ENCODE measurements around the gene MPHOSPH9.

The MPHOSPH9 gene

DNA sequence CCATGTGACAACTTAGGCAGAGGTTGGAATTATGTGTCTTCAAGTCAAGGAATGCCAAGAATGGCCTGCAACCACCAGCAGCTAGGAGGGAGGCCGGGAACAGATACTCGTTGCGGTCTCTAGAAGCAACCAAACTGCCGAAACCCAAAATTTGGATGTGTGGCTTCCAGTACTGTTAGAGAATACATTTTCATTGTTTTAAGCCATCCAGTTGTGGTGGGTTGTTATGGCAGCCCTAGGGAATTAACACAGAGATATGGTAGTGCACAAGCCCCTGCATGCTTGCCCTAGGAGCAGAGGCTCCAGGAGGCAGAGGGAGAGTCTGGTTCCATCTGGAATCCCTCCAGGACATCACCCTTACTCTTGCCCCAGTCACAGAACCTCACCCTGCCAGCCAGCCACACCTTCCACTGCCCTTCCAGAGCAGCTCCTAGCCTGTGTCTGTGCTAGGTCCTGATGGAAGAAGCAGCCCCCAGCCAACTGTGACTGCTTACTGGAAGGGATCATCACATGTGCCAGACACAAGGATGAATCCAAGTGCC lies 101.6 kb downstream of the MPHOSPH9 start:
- DNase-seq (ENCODE audit: low spot score) (no peak), FAIRE-seq (no peak)

DNA sequence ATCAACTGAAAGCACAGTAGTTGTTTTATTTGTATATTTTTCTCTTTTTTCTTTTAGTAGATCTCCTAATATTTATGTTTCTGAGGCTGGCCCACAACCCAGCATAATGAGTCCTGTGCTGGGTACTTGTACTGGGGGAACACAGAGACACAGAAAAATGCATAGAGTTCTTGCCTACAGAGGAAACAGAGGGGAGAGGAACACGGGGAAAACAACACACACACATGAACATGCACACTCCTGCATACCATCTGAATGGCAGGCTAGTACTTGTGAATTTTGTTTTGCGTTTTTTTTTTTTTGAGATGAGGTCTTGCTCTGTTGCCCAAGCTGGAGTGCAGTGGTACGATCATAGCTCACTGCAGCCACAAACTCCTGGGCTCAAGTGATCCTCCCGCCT lies 103.3 kb downstream of the MPHOSPH9 start:
- FAIRE-seq, result no peak

DNA sequence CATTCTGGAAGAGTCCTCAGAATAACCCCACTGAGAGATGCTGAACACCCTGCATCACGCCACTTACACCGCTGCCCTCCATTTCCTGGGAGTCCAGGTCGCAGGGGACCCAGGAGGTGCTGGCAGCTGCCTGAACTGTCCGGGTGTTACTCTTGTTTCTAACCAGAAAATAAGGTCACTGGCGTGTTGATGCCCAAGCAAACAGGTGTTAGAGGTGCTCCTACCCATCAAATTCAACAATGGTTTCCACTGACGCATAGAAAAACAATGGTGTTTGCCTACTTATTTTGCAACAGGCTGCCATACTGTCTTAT lies 105.8 kb downstream of the MPHOSPH9 start:
- FAIRE-seq, result no peak
- DNase-seq (ENCODE audit: low spot score), result no peak

More for the DNA sequence above, 103.3 kb downstream of the MPHOSPH9 start:
- DNase-seq (ENCODE audit: low spot score), result no peak

DNA sequence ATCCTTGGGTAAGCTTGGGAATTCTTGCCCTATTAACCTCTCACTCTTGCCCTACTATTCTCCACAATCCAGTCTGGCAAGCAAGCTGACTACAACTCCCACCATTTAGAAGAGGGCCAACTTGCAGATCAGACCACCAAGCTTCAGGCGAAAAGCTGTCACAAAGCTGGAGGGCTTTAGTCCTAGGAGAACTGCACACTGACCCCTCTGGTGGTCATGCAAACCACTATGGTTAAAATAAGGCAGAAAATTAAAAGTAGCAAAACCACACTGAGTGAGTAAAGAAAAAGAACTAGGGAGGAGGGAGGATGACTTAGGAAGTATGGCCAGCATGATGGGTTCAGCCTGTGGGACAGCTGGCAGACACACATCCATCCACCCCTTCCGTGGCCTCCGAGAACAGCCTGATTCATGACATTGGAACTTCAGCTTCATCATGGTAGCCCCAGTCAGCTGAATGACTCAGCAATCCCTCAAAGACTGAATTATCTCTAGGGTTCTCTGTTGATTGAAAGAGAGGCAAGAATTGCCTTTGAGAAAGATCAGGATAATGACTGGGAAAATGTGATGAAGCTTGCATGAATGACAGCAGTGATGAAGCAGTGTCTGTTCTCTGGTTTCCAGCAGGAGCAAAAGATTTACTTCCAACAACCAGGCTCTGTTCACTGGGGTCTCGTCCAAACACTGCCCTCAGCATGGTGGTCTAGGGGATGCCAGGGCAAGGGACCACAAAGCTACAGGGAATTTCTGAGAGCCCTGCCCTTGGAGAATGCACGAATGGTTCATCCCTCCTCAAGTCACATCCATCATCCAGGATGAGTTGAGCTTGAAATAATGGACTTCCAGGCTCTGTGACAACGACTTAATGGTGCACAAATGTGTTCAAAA lies 106.4 kb downstream of the MPHOSPH9 start:
- DNase-seq (ENCODE audit: low spot score) (peak; percentile 98), FAIRE-seq (peak; percentile 97)

DNA sequence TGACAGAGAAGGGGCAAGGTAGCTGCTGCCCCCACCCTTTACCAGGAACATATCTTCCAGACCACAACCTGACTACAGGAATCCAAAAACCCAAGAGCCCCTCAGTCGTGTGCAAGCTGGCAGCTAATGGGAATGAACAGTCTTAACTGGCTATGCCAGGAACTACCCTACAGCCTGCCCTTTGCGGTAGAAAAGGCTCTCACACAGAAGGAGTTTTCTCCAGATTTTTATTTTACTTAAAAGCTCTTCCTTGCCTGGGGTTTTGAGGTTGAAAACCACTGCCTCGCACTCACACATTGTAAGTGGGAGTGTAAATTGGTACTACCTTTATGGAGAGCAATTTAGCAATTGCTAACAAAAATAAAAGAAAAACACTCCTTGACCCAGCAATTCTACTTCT lies 110.3 kb downstream of the MPHOSPH9 start:
- FAIRE-seq, result no peak
- DNase-seq (ENCODE audit: low spot score), result no peak

DNA sequence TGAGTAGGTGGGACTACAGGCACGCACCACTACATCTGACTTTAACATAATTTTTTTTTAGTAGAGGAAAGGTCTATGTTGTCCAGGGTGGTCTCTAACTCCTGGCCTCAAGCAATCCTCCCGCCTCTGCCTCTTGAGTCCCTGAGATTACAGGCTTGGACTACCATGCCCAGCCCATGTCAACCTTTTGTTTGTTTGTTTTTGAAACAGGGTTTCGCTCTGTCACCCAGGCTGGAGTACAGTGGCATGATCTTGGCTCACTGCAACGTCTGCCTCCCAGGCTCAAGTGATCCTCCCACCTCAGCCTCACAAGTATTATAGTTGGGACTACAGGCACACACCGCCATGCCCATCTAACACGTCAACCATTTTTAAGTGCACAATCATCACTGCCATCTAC lies 111.3 kb downstream of the MPHOSPH9 start:
- no peak for FAIRE-seq

DNA sequence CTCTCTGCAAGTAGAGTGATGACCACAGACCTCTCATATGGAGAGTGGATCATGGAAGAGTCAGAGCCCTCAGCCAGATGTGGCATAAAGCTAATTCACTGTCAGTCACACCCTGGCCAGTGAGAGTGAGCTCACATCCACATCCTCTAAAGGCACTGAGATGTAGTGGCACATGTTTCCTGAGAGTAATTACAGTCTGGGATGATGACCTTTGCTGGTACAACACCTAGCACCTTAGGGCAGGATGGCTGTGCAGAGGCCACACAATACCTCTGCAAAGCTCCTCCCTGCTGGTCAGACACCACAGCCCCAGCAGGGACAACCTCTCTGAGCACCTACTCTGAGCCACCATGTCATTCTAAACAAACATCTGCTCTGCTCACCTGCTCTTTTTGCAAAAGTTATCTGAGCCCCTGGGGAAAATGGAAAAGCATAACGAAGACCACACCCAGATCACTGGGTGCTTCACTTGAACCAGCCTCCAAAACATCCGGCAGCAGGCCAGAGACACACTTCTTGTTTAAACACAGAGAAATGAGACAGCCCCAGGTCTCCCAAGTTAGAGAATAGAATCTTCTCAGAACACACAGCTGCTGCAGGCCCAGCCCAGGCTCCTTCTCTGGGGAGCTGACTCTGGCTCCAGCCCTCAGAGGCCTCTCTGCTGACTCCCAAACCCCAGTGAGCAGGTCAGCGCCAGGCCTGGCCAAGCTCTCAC lies 112.3 kb downstream of the MPHOSPH9 start:
- DNase-seq (ENCODE audit: low spot score), result no peak
- no peak for FAIRE-seq

More for the DNA sequence above, 111.3 kb downstream of the MPHOSPH9 start:
- DNase-seq (ENCODE audit: low spot score), result no peak

DNA sequence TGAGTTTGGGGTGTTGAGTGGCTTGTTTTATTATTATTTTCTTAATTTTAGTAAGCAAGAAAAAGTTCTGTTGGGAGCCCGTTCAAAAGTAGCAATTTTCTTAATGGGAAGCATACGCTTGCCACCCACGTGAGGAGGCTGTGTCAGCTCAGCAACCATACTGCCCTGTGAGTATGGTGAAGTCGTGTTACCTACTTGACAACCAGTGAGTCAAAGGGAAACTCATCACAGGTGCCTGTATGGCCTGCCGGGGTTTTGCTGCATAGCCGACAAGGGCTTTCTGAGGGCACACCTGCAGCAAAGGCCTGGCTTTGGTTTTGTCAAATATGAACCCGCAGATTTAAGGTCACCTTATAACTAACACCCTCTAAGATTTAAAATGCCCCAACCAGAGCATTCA lies 113.1 kb downstream of the MPHOSPH9 start:
- DNase-seq (ENCODE audit: low spot score) (no peak), FAIRE-seq (no peak)

DNA sequence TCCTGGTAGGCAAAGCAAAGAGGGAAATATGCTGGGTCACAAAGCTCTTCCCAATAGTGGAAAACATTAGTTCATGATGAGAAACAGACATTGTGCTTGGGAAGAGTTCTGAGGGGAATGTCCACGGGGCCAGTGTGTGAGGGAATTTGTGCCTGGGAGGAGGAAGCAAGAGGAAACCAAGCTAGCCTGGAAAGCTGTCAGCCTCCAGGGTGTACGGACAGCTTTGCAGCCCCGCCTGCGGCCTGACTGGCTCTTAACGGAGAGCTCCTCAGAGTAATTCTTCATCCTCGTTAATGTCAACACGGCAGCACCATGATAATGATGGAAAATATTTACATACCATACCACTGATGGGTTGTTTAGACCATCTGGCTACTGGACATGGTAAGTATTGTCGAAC lies 114.4 kb downstream of the MPHOSPH9 start:
- DNase-seq (ENCODE audit: low spot score), result no peak
- no peak for FAIRE-seq

DNA sequence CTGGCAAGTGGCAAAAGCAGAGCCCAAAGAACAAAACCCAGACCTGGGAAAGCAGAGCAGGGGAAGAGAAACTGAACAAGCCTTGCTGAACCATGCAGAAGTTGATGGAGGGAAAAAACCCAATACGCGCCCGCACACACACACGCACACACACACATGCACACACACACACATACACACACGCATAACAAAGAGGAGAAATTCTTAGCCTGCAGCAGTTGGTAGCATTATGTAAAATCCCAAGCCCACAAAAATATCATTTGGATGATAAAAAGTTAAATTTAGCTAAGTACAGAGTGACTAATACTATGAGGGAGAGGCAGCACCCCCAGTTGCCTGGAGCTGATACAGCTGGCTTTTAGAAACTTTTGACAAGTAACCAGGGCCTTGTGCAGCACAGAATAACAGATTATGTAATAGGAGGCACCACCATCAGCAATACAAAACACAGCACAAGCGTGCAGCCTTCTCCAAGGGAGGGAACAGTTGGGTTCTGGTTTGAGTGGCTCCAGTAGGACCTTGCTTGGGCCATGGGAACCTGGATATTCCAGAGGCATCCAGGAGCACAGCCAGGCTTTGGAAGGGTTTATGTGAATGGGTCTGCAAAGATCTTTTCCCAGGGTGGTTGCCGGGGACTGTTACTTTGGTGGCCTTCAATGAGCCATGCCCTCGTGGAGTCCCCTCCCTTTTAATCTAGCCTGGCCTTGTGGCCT lies 117.4 kb downstream of the MPHOSPH9 start:
- no peak for FAIRE-seq
- DNase-seq (ENCODE audit: low spot score), result peak; percentile 6

DNA sequence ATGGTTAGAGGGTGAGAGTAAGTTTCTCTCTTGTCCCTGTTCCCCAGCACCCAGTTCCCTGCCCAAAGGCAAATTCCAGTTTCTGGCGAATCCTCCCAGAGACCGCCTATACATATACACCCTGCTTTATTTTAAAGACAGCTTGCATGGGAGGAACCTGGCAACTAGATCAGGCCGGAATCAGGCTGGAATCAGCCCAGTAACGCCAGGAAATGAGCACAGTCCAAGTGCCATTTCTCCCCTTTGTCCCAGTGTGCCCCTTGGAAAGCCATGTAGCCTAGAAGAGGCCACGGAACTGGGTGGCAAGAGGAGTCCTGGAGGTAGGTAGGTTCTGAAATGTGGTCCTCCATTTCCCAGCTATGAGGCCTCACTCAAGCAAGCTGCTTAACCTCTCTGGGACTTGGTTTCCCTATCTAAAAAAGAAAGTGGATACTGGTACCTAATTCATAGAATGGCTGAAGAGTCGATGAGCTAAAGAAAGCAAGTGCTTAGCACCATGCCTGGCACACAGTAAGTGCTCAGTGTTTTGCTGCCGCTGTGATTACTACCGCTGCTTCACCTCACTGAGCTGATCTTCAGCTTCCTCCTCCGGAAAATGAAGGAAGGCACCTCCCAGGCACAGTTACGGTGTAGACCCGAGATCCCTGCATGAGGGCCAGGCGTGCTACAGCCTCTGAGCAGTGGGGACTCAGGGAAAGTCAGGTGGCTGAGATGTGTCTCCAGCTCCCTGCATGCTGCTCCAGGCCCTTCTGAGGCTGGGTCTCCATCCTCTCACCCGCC lies 118.4 kb downstream of the MPHOSPH9 start:
- DNase-seq (ENCODE audit: low spot score) (no peak), FAIRE-seq (no peak)

DNA sequence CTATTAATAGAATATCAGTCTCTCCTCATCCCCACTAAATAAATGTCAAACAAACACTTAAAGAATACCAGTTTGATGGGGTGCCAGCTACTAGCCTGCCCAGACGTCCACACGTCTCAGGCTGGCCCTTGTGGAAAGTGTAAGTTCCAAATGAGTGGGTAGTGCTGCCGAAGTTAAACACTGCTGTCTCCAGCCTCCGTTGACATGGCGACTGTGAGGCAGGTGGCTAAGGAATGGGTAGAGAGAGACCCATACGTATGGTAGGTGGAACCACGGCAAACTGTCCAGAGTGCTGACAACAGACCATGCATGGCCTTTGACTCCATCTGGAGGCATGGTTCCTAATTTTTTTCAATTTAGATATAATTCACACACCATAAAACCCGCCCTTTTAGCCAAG lies 119.9 kb downstream of the MPHOSPH9 start:
- DNase-seq (ENCODE audit: low spot score), result no peak
- no peak for FAIRE-seq

DNA sequence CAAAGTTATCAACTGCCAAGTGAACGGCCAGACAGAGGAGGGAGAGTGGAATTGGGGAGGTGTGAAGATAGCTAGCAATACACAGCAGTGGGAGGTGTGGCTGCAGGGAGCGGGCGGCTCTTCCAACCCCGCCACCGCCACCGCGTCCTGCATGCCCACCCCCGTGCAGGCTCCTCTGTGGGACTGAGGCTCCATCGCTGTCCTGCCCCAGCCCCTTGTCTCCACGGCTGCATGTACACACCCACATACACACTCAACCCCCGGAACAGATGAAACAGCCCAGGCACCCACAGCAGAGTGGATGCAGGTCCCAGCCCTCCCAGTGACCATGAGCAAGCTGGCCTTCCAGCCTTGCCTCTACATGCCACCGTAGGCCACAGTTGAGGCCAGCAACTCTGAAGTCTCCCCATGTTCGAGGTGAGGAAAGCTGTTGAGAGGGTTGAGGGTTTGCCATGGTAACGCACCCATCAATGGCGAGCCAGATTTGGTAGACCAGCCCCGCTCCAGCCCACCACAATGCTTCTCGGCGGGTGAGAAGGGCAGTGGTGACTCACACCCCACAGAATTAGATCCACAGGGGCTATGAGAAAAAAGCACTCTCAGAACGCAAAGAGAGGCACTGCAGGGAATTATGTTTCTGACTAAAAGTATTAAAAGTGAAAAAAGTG lies 121.3 kb downstream of the MPHOSPH9 start:
- DNase-seq (ENCODE audit: low spot score) (no peak), FAIRE-seq (no peak)

DNA sequence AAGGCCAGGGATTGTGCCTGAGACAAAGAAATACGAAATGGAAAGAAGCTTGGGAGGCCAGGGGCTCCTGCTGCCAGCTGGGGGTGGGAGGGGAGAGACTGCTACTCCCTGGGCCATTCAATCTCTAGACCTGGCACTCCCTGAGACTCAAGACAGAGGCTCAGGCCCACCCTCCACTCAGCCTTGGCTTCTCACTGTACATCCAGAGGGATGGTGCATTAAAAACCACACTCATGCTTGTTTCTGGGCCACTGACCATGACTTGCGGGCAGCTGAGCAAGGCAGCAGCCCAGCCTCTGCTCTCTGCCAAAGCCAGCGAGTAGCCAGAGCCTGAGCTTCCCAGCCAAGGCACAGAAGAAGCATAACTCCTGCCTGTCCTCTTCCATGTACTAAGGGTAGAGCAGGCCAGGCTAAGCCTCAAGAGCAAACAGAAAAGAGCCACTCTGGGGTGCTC lies 123.6 kb downstream of the MPHOSPH9 start:
- DNase-seq (ENCODE audit: low spot score) (no peak), FAIRE-seq (peak; percentile 43)

DNA sequence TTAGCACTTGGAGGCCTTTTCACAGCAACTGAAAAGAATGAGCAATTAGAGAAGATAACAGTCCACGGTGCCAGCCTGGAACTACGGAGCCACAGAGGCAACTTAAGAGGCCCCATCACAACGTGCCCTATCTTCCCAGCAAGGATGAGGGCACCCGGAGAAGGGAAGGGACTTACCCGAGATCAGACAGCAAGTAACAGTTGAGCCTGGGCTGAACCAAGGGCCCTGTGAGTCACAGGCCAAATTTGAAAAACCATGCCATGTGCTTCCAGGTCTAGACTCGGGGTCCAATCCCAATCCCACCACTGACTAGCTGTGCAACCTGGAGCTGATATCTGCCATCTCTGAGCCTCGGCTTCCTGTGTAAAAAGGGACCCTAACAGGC lies 124.3 kb downstream of the MPHOSPH9 start:
- FAIRE-seq, result no peak
- no peak for DNase-seq (ENCODE audit: low spot score)

DNA sequence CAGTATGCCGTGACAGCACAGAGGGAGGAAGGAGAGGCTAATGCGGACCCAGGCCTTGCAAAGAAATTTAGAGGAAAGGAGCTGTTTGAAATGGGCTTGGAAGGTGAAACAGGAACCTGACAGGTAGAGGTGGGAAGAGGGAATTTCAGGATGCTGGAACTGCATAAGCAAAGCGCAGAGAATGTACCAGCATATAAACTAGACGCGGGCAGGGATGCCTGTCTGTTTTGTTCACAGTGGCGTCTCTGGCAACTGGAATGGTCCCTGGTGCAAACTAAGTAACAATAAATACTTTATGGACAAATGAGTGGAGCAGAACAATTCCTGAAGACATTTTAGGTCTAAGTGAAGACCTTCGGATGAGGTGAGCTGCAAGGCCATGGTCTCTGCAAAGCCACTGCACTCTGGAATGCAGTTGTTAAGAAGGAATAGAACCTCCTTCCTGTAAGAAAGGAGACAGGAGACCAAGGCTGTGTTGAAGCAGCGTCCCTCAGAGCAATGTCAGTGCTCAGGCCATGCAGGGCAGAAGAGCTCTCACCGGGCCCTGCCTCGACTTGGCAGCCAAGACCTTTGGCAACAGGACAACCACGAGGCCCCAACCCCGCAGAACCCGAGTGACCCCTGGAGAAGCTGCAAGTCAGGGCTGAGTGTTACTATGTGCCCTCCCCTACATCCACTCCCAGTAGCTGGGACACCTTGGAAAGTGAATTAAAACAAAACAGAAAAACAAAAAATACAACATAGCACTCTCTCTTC lies 124.8 kb downstream of the MPHOSPH9 start:
- no peak for FAIRE-seq
- DNase-seq (ENCODE audit: low spot score), result no peak

DNA sequence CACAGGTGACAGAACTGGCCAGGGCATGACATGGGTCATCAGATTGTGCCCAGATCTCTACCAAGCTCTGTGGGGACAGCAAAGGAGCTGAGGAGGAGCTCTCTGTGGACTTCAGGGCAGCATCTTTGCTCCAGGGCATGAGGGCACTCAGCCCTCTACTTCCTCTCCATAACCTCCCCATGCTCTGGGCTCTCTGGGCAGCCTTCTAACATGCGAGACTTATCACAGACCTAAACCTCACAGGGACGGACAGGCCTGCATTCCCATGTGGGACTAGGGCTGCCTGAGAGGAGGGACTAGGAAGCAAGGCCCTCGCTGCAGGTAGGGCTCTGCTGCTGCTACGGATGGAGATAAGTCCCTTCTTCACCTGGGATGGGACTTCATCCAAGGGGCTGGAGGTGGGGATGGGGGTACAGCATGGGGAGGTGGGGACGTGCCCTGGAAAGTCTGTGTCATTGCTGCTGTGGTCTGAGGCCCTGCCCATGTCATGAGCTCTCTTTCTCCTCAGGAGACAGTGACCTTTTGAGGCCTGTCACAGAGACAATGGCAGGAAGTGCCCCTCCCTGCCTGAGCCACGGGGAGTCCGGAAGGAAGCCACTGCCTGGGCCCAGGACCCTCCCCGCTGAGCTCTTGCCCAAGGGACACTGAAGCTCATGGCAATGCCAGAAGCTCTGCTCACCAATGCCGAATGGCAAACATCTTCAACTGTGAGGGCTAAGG lies 126.1 kb downstream of the MPHOSPH9 start:
- no peak for DNase-seq (ENCODE audit: low spot score)
- FAIRE-seq, result no peak

DNA sequence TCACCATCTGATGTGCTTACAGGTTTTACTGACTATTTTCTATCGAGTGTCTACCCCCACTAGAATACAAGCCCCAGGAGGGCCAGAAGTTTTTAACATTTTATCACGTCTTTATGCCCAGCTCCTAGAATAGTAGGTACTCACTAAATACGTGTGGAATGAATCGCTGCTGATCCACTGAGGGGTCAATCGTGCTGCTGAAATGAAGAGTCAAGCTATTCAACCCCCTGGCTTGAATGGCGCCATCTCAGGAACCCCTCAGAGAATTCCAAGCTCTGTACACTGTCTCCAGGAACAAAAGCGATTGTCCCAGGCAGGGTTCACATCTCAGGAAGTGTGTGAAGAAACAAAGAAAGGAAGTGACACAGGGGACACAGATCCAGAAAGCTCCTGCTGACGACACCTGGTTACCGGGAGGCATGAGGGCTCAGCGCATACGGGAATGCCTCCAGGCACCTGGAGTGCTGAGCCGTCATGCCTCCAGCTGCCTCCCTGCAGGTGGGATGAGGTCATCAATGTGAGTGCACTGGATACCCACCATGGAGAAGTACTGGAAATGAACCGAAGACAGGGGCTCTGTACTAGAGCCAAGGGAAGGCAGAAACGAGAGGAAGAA lies 127.6 kb downstream of the MPHOSPH9 start:
- FAIRE-seq, result no peak
- no peak for DNase-seq (ENCODE audit: low spot score)

DNA sequence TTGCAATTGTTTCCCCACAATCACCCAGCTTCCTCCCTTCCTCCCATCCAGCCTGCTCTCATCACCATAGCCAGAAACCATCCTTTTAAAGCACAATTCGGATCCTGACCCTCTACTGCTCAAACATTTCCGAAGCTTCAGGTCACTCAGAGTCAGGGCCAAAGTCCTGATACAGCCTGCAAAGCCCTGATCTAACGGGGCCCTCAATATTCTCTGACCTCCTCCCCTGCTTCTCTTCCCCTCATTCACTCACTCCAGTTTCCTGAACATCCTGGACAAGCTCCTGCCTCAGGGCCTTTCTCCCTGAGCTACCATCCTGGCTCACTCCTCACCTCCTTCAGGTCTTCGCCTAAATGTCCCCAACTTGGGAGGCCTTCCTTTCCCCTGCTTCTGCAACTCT lies 128.1 kb downstream of the MPHOSPH9 start:
- FAIRE-seq (no peak), DNase-seq (ENCODE audit: low spot score) (no peak)
